ENCODE data around the gene CIDEB.
A peak's percentile ranks its signal among the peaks of the same experiment; 100 is the strongest.

The CIDEB gene

GRCh38 chr14:24314377-24315193, 6.8 kb upstream of the CIDEB start:
- Histone ChIP-seq H3K4me1 (ENCODE audit: control insufficient read depth in 5 of 5, insufficient read depth in 5 of 5, low read length in 5 of 5) (peaks cover 17 to 84% (median 64%) of the 10 kb centered on the region in 5 donors), H3K4me3 (ENCODE audit: low read depth in 1 of 5, low read length in 5 of 5) (no peak overlapping the region), H3K27ac (ENCODE audit: low read depth, low read length) (peak overlapping the region; percentile 74), H3K9me3 (ENCODE audit: control insufficient read depth in 5 of 5, low read length in 5 of 5) (no peaks in the 10 kb centered on the region), H3K27me3 (ENCODE audit: control insufficient read depth in 5 of 5, insufficient read depth in 4 of 5, low read length in 5 of 5) (peaks cover 0 to 15% (median 0%) of the 10 kb centered on the region in 5 donors), H3K36me3 (ENCODE audit: control insufficient read depth in 5 of 5, insufficient read depth in 5 of 5, low read length in 5 of 5) (peaks cover 0 to 16% (median 15%) of the 10 kb centered on the region in 5 donors), H3K9ac (ENCODE audit: low read length in 5 of 5) (peak overlapping the region in 1 of 5 donors; percentile 33)

- Histone ChIP-seq H3K9me3 (ENCODE audit: control insufficient read depth in 5 of 5, low read length in 5 of 5) (no peaks in the 10 kb centered on the region), H3K4me3 (ENCODE audit: low read depth in 1 of 5, low read length in 5 of 5) (no peak overlapping the region), H3K9ac (ENCODE audit: low read length in 5 of 5) (peak overlapping the region in 1 of 5 donors; percentile 33), H3K27me3 (ENCODE audit: control insufficient read depth in 5 of 5, insufficient read depth in 4 of 5, low read length in 5 of 5) (peaks cover 0 to 12% (median 0%) of the 10 kb centered on the region in 5 donors), H3K27ac (ENCODE audit: low read depth, low read length) (peak overlapping the region; percentile 74), H3K36me3 (ENCODE audit: control insufficient read depth in 5 of 5, insufficient read depth in 5 of 5, low read length in 5 of 5) (peaks cover 0 to 9% (median 9%) of the 10 kb centered on the region in 5 donors), H3K4me1 (ENCODE audit: control insufficient read depth in 5 of 5, insufficient read depth in 5 of 5, low read length in 5 of 5) (peaks cover 17 to 91% (median 69%) of the 10 kb centered on the region in 5 donors)
These were observed 6.1 kb upstream of the CIDEB start for GRCh38 chr14:24313913-24314312.

GRCh38 chr14:24312736-24313507, 5.1 kb upstream of the CIDEB start:
- peaks cover 0 to 3% (median 0%) of the 10 kb centered on the region in 5 donors for H3K27me3 ChIP-seq (ENCODE audit: control insufficient read depth in 5 of 5, insufficient read depth in 4 of 5, low read length in 5 of 5)
- H3K9me3 ChIP-seq (ENCODE audit: control insufficient read depth in 5 of 5, low read length in 5 of 5), result no peaks in the 10 kb centered on the region
- peaks cover 0 to 2% (median 0%) of the 10 kb centered on the region in 5 donors for H3K36me3 ChIP-seq (ENCODE audit: control insufficient read depth in 5 of 5, insufficient read depth in 5 of 5, low read length in 5 of 5)
- H3K27ac ChIP-seq (ENCODE audit: low read depth, low read length), result peak overlapping the region; percentile 74
- peak overlapping the region in 2 of 5 donors; percentile 32 to 42 for H3K9ac ChIP-seq (ENCODE audit: low read length in 5 of 5)
- H3K4me3 ChIP-seq (ENCODE audit: low read depth in 1 of 5, low read length in 5 of 5), result peak overlapping the region in 1 of 5 donors; percentile 71
- peaks cover 17 to 95% (median 70%) of the 10 kb centered on the region in 5 donors for H3K4me1 ChIP-seq (ENCODE audit: control insufficient read depth in 5 of 5, insufficient read depth in 5 of 5, low read length in 5 of 5)

- H3K4me1 ChIP-seq (ENCODE audit: control insufficient read depth in 5 of 5, insufficient read depth in 5 of 5, low read length in 5 of 5), result peaks cover 17 to 94% (median 74%) of the 10 kb centered on the region in 5 donors
- peak overlapping the region in 4 of 5 donors; percentile 45 to 79 (median 62) for H3K9ac ChIP-seq (ENCODE audit: low read length in 5 of 5)
- H3K27ac ChIP-seq (ENCODE audit: low read depth, low read length), result peak overlapping the region; percentile 74
- peaks cover 0 to 3% (median 0%) of the 10 kb centered on the region in 5 donors for H3K27me3 ChIP-seq (ENCODE audit: control insufficient read depth in 5 of 5, insufficient read depth in 4 of 5, low read length in 5 of 5)
- H3K36me3 ChIP-seq (ENCODE audit: control insufficient read depth in 5 of 5, insufficient read depth in 5 of 5, low read length in 5 of 5), result peaks cover 0 to 8% (median 7%) of the 10 kb centered on the region in 5 donors
- H3K4me3 ChIP-seq (ENCODE audit: low read depth in 1 of 5, low read length in 5 of 5), result peak overlapping the region; percentile 51 to 71 (median 67)
- no peaks in the 10 kb centered on the region for H3K9me3 ChIP-seq (ENCODE audit: control insufficient read depth in 5 of 5, low read length in 5 of 5)
These were observed 4.2 kb upstream of the CIDEB start for GRCh38 chr14:24311837-24312615.

GRCh38 chr14:24310646-24311604, 3.1 kb upstream of the CIDEB start, which contains the start of gene LTB4R:
Gene LTB4R (plus strand): TSS chr14:24311502. CDS start chr14:24315652, 4,150 bp downstream.
- peaks cover 17 to 83% (median 71%) of the 10 kb centered on the region in 5 donors for H3K4me1 ChIP-seq (ENCODE audit: control insufficient read depth in 5 of 5, insufficient read depth in 5 of 5, low read length in 5 of 5)
- peak within 1 kb of the TSS; percentile 54 to 71 (median 67) for H3K4me3 ChIP-seq (ENCODE audit: low read depth in 1 of 5, low read length in 5 of 5)
- H3K9me3 ChIP-seq (ENCODE audit: control insufficient read depth in 5 of 5, low read length in 5 of 5), result no peaks in the 10 kb centered on the region
- H3K36me3 ChIP-seq (ENCODE audit: control insufficient read depth in 5 of 5, insufficient read depth in 5 of 5, low read length in 5 of 5), result peaks cover 5 to 19% (median 18%) of the 10 kb centered on the region in 5 donors
- peak within 1 kb of the TSS; percentile 74 for H3K27ac ChIP-seq (ENCODE audit: low read depth, low read length)
- peak within 1 kb of the TSS in 4 of 5 donors; percentile 45 to 79 (median 62) for H3K9ac ChIP-seq (ENCODE audit: low read length in 5 of 5)
- no peaks in the 10 kb centered on the region for H3K27me3 ChIP-seq (ENCODE audit: control insufficient read depth in 5 of 5, insufficient read depth in 4 of 5, low read length in 5 of 5)

- H3K9ac ChIP-seq (ENCODE audit: low read length in 5 of 5), result peak overlapping the region in 3 of 5 donors; percentile 57 to 79 (median 68)
These were observed 2.5 kb upstream of the CIDEB start for GRCh38 chr14:24310265-24310645.

GRCh38 chr14:24309538-24310264, 1.9 kb upstream of the CIDEB start, which contains the start of gene LTB4R2:
Gene LTB4R2 (plus strand): TSS chr14:24310140. CDS start chr14:24310665, 525 bp downstream.
- Histone ChIP-seq H3K27me3 (ENCODE audit: control insufficient read depth in 5 of 5, insufficient read depth in 4 of 5, low read length in 5 of 5) (no peaks in the 10 kb centered on the region), H3K9ac (ENCODE audit: low read length in 5 of 5) (peak within 1 kb of the TSS in 4 of 5 donors; percentile 45 to 79 (median 62)), H3K4me3 (ENCODE audit: low read depth in 1 of 5, low read length in 5 of 5) (peak within 1 kb of the TSS; percentile 54 to 71 (median 67)), H3K36me3 (ENCODE audit: control insufficient read depth in 5 of 5, insufficient read depth in 5 of 5, low read length in 5 of 5) (peaks cover 5 to 31% (median 30%) of the 10 kb centered on the region in 5 donors), H3K27ac (ENCODE audit: low read depth, low read length) (peak within 1 kb of the TSS; percentile 74), H3K9me3 (ENCODE audit: control insufficient read depth in 5 of 5, low read length in 5 of 5) (no peaks in the 10 kb centered on the region), H3K4me1 (ENCODE audit: control insufficient read depth in 5 of 5, insufficient read depth in 5 of 5, low read length in 5 of 5) (peaks cover 17 to 70% (median 59%) of the 10 kb centered on the region in 5 donors)

More at GRCh38 chr14:24310265-24310645, 2.5 kb upstream of the CIDEB start:
- Histone ChIP-seq H3K4me3 (ENCODE audit: low read depth in 1 of 5, low read length in 5 of 5) (peak overlapping the region; percentile 54 to 71 (median 67)), H3K27me3 (ENCODE audit: control insufficient read depth in 5 of 5, insufficient read depth in 4 of 5, low read length in 5 of 5) (no peaks in the 10 kb centered on the region), H3K9me3 (ENCODE audit: control insufficient read depth in 5 of 5, low read length in 5 of 5) (no peaks in the 10 kb centered on the region), H3K27ac (ENCODE audit: low read depth, low read length) (peak overlapping the region; percentile 74), H3K4me1 (ENCODE audit: control insufficient read depth in 5 of 5, insufficient read depth in 5 of 5, low read length in 5 of 5) (peaks cover 17 to 76% (median 64%) of the 10 kb centered on the region in 5 donors), H3K36me3 (ENCODE audit: control insufficient read depth in 5 of 5, insufficient read depth in 5 of 5, low read length in 5 of 5) (peaks cover 5 to 26% (median 24%) of the 10 kb centered on the region in 5 donors)

Data from subcutaneous abdominal adipose tissue (tissue), 5 donors.